WI38 (cell line): ENCODE results near the gene SCEL.

ENCODE experiments used
- H3K4me3 ChIP-seq: 2 replicates; pipeline ENCODE4 v1.5.1; 2011; ENCODE audit warnings: low read depth, mild to moderate bottlenecking, control low read depth, low read length
- CTCF ChIP-seq: IDR thresholded peaks from 2 replicates; pipeline ENCODE4 v1.5.1; 2012; ENCODE audit warnings: low read depth, mild to moderate bottlenecking, control low read depth, low read length

SCEL gene

DNA sequence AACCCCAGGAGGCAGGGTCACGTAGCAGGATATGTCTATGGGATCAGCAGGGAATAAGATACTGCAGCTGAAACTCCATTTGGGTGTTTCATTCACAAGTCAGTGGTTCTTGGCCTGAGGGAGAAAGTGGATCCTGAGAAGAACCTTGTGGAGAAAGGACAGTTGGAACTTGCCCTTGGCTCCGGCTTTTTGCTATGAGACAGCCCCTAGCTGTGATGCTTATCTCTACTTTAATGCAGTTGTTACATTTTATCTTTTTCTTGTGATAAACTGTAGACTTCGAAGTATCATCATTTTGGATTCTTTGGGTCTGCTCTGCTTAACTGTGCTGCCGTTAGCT lies 6.0 kb upstream of the SCEL start:
- no peak for TF ChIP-seq CTCF
- no peak overlapping the region for H3K4me3 ChIP-seq

DNA sequence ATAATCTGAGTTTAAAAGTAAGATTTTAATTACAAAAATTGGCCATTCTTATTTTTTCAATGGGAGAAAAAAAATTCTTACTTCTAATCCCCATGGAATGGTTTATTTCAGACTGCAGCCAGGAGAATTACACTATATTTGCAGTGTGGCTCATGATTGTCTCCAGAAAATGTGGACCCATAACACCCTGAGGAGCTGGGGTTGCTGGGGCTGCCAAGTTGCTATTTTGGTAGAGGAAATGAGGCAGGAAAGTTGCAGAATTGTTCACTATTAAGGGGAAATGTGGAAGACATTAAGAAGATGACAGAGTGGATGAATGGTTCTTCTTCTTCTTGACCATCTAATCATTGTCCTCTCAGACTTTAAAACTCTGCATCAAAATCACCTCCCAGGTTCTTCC lies 4.6 kb upstream of the SCEL start:
- no peak for TF ChIP-seq CTCF
- H3K4me3 ChIP-seq, result no peak overlapping the region

GRCh38 chr13:77532983-77533382 lies 2.5 kb upstream of the SCEL start:
- no peak for TF ChIP-seq CTCF
- no peak overlapping the region for H3K4me3 ChIP-seq

DNA sequence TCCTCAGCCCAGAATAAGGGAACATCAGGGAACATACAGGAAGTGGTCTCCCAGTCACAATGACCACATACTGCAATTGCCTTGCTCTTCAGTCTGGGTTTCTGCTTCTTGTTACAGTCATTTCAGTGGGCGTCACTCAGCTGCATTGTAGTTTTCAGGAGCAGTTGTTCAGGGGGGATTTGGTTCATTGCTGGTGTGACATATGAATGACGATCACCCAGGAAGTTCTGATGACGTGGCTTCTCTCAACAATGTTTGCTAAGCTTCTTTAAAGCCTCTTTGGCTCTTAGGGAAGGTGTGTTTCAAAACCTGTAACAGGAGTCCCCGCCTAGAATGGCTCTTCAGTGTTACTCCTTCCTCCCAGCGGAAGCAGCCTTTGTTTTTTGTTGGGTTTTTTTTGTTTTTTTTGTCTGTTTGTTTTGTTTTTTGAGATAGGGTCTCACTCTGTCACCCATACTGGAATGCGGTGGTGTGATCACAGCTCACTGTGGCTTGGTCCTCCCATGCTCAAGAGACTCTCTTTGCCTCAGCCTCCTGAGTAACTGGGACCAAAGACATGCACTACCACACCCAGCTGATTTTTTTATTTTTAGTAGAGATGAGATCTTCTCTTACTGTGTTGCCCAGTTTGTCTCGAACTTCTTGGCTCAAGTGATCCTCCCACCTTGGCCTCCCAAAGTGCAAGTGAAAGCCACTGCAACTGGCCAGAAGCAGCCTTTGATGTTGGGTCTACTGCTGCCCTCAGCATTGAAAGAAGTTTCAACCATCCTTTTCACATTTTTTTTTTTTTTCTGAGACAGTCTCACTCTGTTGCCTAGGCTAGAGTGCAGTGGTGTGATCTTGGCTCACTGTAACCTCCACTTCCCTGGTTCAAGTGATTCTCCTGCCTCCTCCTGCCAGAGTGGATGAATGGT lies 1.4 kb upstream of the SCEL start:
- no peak for TF ChIP-seq CTCF
- H3K4me3 ChIP-seq, result no peak overlapping the region

DNA sequence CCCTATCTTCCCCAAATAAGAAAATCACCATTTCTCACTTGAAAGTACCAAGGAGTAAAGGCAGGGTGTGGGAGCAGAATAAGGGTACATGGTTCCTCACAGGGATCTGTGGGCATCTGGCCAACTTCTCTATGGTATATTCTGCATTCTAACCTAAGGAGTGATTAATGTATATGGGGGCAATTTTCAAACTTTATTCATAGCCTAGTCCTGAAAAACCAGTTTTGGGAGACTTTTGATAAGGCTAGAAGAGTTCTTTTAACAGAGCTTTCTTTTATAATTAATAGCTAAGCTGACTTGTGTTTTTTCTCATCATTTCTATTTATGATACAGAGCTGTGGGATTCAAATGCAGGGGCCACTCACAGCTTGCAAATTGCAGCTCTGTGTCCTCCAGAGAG lies 852 bp downstream of the SCEL start:
- no peak for TF ChIP-seq CTCF
- H3K4me3 ChIP-seq, result no peak overlapping the region

- TF ChIP-seq CTCF, result no peak
- H3K4me3 ChIP-seq, result no peak overlapping the region
Observed at GRCh38 chr13:77537289-77537919, 1.9 kb downstream of the SCEL start.

- H3K4me3 ChIP-seq, result no peak overlapping the region
- TF ChIP-seq CTCF, result no peak
Observed at GRCh38 chr13:77543711-77544110, 8.2 kb downstream of the SCEL start.
